Measurements from ENCODE around the gene ZNF578.
A peak's percentile ranks its signal among the peaks of the same experiment; 100 is the strongest.
"Not testable (repeated sequence)": the region's sequence is repeated elsewhere in the genome, so short reads cannot be mapped to it uniquely, and the experiment has no call there.

The ZNF578 gene

GRCh38 chr19:52453324-52454094 lies at the start of gene ZNF578:
Gene ZNF578, plus strand, starts transcription at chr19:52453553. Its CDS starts 48,293 bp downstream, at chr19:52501846.
- peak; percentile 85 for DNase-seq (ENCODE audit: low read depth)

DNA sequence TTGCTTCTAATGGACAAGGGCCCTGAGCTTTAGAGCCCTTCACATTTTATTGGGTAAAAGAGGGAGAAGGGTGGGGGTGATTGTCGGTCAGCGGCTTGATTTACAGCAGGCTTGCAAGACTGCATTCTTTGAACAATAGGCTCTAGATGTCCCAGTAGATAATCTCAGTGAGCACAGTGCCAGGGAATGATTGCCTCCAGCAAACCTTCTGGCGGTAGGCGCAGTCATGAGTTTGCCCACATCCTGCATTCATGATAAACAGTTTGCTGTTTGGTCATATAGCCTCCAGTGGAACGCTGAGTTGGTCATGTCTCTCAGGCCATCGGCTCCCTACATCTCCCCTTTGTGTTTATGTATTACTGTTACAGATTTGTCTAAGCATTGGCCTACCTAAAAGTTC lies 43.1 kb upstream of the ZNF578 start:
- DNase-seq (ENCODE audit: low read depth), result no peak

- no peak for DNase-seq (ENCODE audit: low read depth)
Observed at GRCh38 chr19:52415711-52416110, 37.6 kb upstream of the ZNF578 start.

DNA sequence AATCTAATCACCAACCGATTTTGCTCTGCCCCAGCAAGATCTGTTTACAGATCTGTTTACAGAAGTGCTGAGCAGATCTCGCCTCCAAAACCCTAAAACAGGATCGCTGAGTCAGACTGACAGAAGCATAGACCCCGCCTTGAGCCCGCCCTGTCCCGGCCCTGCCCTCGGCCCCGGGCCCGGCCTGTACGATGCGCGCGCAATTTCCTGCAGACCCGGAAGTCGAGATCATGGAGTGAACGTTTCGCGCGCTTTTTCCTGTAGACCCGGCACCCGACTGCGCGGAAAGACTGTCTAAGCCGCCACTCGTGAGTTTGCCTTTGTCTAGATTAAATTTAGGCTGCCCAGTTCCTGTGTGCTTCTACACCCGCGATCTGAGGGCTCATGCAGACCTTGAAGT lies 24.4 kb upstream of the ZNF578 start, which contains the start of gene ZNF534:
TSS of gene ZNF534 (plus strand) at position 212 of the 400 bp plus-strand sequence. CDS start 2,327 bp downstream, outside the sequence.
- no peak for DNase-seq (ENCODE audit: low read depth)

- no peak for DNase-seq (ENCODE audit: low read depth)
Observed at GRCh38 chr19:52442179-52442578, 11.2 kb upstream of the ZNF578 start.

GRCh38 chr19:52444506-52444905 lies 8.8 kb upstream of the ZNF578 start:
- DNase-seq (ENCODE audit: low read depth), result no peak

GRCh38 chr19:52451241-52451640 lies 2.1 kb upstream of the ZNF578 start:
- DNase-seq (ENCODE audit: low read depth), result no peak

DNA sequence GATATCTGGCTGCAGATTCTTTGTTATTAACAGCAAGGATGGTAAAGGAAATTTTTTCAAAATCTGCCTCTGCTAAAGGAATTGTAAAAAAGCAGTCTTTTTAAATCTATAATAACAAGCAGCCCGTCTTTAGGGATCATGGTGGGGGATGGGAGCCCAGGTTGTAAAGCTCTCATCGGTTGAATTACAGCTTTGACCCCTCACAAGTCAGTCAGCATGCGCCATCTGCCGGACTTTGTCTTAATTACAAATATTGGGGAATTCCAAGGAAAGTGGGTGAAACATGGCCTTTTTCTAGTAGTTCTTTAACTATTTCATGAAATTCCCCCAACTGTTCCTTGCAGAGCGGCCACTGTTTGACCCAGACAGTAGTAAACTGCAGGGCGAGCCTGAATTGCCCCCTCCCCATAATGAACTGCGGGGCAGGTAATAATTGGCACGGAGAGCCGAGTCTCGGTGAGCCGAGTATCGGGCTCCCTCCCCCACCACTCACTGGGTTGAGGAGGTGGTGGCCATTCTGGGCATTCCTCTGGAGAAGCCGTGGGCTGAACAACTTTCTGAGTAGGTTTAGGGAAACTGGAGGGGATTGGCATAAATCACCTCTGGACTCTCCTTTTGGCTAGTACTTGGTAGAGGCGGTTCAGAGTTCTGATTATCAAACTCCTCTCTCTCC lies 11.6 kb downstream of the ZNF578 start:
- DNase-seq (ENCODE audit: low read depth), result no peak

GRCh38 chr19:52473655-52474350 lies 20.4 kb downstream of the ZNF578 start:
- no peak for DNase-seq (ENCODE audit: low read depth)

DNA sequence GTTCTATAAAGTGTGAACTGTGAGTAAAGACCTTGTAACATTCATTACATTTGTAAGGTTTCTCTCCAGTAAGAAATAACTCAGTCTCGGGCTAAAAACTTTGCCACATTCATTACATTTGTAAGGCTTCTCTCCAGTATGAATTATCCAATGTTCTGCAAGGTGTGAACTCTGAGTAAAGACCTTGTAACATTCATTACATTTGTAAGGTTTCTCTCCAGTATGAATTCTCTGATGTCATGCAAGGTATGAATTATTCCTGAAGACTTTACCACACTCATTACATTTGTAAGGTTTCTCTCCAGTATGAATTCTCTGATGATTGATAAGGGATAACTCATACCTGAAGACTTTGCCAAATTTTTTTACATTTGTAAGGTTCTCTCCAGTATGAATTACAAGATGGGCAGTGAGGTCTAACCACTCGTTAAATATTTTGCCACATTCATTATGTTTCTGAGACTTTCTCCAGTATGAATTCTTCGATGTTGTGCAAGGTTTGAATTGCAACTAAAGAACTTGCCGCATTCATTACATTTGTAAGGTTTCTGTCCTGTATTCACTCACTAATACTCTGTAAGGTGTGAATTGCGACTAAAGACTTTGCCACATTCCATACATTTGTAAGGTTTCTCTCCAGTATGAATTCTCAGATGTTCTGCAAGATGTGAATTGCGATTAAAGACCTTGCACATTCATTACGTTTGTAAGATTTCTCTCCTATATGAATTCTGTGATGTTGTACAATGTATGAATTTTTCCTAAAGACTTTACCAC lies 21.2 kb downstream of the ZNF578 start:
- DNase-seq (ENCODE audit: low read depth), result no peak

DNA sequence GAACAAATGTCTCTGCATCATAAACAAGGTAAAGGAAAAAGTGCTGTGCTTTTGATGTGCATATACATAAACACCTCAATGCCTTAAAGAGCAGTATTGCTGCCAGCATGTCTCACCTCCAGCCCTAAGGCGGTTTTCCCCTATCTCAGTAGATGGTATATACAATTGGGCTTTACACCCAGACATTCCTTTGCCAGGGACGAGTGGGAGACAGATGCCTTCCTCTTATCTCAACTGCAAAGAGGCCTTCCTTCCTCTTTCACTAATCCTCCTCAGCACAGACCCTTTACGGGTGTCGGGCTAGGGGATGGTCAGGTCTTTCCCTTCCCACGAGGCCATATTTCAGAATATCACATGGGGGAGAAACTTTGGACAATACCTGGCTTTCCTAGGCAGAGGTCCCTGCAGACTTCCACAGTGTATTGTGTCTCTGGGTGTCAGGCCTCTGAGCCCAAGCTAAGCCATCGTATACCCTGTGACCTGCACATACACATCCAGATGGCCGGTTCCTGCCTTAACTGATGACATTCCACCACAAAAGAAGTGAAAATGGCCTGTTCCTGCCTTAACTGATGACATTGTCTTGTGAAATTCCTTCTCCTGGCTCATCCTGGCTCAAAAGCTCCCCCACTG lies 30.9 kb downstream of the ZNF578 start:
- DNase-seq (ENCODE audit: low read depth), result not testable (repeated sequence)

GRCh38 chr19:52485064-52485463 lies 31.7 kb downstream of the ZNF578 start:
- not testable (repeated sequence) for DNase-seq (ENCODE audit: low read depth)

- DNase-seq (ENCODE audit: low read depth), result not testable (repeated sequence)
Observed at GRCh38 chr19:52485561-52486240, 32.3 kb downstream of the ZNF578 start.

DNA sequence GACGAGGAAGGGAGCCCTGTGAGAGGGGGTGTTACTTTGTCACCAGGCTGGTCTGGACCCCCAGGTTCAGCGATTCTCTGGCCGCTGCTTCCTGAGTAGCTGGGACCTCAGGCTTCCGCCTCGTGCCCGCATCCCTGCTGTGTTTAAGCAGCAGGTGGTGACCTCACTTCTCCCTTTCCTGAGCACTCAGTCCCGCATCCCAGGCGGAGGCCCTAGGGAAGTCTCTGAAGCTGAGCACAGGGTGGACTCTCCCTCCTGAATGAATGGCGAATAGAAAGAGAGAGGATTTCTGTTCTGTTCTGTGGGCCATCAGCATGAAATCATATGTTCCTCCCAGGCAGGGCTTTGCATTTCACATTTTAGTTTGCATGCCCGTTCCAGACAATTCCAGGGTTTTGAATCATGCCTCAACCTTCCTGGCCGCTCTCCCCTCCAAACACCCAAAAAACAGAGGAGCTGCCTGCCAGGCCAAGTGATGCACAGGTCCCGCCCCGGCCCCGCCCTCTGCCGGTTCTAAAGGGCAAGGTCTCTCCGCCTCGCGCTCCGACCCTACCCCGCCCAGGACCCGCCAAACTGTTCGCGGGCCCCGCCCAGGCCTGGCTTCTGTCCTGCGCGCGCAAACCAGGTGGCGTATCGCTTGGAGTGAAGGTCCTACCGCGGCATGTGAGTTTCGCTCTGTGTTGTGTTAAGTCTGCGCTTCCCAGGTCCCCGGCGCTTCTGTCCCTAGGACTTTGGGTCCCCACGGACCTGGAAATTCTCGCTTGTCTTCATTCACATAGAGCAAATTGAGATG lies 39.0 kb downstream of the ZNF578 start:
- DNase-seq (ENCODE audit: low read depth), result no peak

- no peak for DNase-seq (ENCODE audit: low read depth)
Observed at GRCh38 chr19:52492994-52493470, 39.7 kb downstream of the ZNF578 start.

DNA sequence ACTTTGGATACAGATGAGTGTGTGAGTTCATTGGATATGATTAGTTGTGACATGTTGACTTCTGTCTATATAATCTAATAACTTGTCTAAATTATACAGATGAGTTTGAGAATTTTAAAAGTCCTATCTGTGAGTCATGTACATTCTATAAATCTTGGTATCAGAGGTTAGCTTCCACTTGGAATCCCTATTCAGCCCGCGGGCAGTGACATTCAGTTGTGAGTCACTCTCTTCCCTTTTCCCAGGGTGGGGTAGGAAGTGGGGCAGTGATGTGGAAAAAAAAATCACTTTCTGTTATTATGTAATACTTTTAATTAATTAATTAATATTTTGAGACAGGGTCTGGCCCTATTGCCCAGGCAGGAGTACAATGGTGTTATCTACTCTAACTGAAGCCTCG lies 41.2 kb downstream of the ZNF578 start:
- no peak for DNase-seq (ENCODE audit: low read depth)

- DNase-seq (ENCODE audit: low read depth), result no peak
Observed at GRCh38 chr19:52498571-52498970, 45.2 kb downstream of the ZNF578 start.

DNA sequence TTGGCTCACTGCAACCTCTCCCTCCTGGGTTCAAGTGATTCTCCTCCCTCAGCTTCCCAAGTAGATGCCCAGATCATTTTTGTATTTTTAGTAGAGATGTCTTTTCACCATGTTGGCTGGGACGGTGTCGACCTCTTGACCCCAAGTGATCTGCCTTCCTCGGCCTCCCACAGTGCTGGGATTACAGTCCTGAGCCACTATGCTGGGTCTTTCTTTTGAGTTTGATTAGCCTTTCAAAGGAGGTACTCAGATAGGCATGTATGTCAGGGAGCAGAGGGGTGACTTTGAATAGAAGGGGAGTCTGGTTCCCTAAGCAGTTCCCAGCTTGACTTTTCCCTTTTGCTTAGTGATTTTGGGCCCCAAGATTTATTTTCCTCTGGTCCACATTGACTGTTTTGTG lies 47.1 kb downstream of the ZNF578 start:
- not testable (repeated sequence) for DNase-seq (ENCODE audit: low read depth)

DNA sequence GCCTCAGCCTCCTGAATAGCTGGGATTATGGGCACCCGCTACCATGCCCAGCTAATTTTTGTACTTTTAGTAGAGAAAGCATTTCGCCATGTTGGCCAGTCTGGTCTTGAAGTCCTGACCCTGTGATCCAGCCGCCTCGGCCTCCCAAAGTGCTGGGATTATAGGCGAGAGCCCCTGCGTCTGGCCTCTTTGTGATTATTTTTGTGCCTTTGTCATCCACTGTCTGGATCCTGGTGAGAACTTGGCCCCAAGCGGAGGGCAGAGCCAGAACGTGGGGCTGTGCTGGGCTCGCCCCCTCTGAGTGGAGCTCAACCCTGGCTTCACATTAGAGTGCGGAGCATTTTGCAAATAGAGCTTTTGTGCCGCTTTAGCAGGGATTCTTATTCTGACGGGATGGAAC lies 47.6 kb downstream of the ZNF578 start:
- DNase-seq (ENCODE audit: low read depth), result not testable (repeated sequence)

DNA sequence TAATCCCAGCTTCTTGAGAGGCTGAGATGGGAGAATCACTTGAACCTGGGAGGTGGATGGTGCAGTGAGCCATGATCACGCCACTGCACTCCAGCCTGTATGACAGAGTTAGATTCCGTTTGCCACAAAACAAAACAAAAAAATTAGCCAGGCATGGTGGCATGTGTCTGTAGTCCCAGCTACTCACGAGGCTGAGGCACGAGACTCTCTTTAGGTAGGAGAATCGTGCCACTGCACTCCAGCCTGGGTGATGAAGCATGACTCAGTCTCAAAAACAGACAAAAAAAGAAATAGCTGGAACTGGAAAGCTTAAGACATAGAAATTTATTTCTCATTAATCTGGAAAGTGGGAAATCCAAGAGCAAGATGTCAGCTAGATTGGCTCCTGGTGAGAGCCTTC lies 53.9 kb downstream of the ZNF578 start:
- DNase-seq (ENCODE audit: low read depth), result no peak

All from amniotic epithelial cell (primary cell).